G401.6 (cell line): ENCODE results near the gene GPC5.
"Not testable (repeated sequence)": the region's sequence is repeated elsewhere in the genome, so short reads cannot be mapped to it uniquely, and the experiment has no call there.

Experiments used
- FAIRE-seq: peaks from 2 replicates; lab custom pipeline; 2012; peaks lifted over from hg19 to GRCh38; lab: Jason Lieb, UNC

The GPC5 gene

GRCh38 chr13:91893040-91893439 is 494.6 kb downstream of the GPC5 start:
- no peak for FAIRE-seq

DNA sequence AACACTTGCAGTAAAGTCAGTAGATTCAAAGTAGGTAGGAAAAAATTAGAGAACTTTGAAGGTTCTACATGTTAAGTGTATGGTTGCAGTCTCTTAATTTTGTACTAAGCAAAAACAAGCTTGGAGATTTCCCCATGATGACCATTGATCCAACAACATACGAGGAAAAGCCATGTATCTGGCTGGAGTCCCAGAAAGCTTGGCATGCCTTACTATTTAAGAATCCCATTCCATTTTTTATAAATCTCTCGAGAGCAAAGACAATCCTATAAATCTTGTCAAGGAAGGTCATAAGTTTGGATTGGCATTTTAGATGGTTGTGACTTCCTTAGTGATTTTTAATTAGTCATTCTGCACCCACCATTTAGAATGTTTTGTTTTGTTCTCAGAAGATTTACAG is 495.9 kb downstream of the GPC5 start:
- FAIRE-seq = no peak

GRCh38 chr13:91896547-91896946 is 498.1 kb downstream of the GPC5 start:
- no peak for FAIRE-seq

DNA sequence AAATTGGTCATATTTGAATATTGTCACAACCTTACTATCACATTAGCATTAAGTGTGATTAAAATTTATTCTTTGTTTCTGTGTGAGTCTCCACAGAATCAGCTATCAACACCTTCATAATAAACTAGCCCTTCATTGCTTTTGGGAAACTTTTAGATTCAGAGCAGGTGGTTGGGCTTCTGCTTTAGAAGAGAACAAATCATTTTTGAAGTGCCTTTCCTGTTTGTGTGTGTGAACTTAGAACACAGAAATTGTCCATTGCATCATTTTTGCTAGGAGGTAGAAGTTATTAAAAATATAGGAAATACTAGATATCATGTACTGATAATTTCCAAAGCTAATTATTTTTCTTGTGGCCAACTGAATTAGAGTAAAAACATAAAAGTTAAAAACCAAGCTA is 500.6 kb downstream of the GPC5 start:
- FAIRE-seq = not testable (repeated sequence)

DNA sequence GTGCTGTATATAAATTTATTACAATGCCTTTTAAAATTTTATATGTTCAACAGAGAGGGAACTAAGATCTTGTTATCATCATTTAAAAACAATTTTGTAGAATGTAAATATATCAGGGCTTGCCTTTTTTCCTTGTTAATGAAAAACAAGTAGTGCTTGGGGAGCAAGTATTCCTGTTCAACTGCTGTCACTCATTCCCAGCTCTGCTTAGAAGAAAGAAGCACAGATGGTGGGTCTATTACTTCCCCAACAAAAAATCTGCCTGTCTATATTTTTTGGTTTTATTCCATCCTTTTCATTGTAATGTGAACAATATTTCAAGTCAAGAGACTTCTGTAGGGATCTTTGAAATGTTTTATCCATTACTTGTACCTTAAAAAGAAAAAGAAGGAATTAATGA is 503.9 kb downstream of the GPC5 start:
- no peak for FAIRE-seq

- FAIRE-seq = no peak
These were observed 505.6 kb downstream of the GPC5 start for GRCh38 chr13:91904005-91904404.

- FAIRE-seq = no peak
These were observed 506.2 kb downstream of the GPC5 start for GRCh38 chr13:91904597-91904996.

GRCh38 chr13:91907398-91907797 is 509.0 kb downstream of the GPC5 start:
- FAIRE-seq = no peak

GRCh38 chr13:91909617-91910016 is 511.2 kb downstream of the GPC5 start:
- FAIRE-seq = no peak

GRCh38 chr13:91922969-91923592 is 524.7 kb downstream of the GPC5 start:
- FAIRE-seq = no peak

GRCh38 chr13:91930687-91931086 is 532.3 kb downstream of the GPC5 start:
- FAIRE-seq = no peak

DNA sequence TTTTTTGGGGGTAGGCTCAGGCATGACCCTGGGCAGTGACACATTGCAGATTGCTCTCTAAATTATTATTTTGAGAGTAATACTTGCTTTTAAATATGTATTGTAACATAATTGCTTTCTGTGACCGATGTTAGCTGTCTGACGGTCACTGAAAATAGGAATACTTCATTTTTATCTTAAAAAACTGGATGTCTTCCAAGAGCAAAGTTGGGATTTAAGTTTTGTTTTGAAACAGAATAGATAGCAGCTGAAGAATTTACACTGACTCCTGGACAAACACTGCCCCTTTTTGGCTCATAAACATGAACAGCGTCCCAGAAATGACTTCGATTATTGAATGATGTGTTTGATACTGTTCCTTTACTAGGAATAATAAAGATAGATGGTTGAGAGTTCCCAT is 535.9 kb downstream of the GPC5 start:
- FAIRE-seq = no peak

DNA sequence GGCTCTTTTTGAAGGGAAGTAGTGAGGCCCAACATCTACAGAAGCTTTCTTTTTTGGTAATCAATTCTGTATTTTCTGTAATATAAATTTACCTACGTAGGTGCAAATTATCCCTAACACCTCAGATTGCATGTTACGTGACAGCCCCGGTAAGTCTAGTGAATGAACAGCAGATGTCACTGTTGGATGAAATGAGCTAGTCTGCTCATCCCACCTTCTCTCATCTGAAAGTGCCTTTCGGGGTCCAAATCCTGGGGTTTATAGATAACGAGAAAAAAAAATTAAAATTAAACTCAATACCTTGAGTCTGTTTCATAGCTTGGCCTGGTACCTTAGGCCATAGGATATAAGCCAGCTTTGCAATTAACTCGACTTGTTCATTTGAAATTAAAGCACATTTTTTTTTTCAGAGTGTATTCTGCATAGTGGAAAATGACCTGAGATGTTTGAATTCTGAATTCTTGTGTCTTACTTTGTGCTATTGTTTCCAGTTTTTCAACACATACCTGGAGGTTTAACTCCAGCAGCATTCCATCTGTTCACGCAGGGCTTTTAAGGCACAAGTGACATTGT is 548.2 kb downstream of the GPC5 start:
- FAIRE-seq = peak; percentile 28

DNA sequence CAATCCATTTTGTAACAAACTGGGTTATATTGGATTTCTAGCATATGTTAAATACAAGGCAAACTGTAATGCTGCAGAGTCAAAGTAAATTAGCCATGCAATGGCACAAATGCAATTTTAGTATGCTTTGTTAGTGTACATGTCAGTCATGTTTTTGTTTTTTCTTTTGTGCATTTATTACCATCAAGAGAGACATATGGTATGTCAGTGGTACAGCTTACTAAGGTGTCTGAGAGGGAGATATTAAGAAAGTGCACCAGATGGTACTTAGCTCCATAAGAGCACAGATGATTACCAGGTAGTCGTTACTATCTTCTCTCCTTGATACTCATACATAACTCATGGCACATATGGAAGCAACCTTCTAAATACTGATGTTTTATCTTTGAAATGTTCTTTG is 550.3 kb downstream of the GPC5 start:
- FAIRE-seq = no peak

DNA sequence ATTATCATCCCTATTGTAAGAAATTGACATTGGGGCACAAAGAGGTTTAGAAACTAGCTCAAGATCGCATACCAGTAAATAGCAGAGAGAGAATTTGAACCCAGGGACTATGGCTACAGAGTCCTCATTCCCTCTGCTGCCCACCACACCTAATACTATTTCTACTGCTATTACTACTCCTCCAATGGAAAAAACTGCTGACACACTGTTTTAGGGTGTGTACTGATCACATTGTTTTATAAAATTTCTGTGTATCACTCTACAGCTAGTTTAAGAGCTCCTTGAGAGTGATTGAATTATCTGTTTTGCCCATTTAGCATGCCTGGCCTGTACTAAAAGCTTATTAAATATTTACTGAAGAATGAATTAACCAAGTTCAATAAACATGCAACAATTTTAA is 552.4 kb downstream of the GPC5 start:
- no peak for FAIRE-seq

DNA sequence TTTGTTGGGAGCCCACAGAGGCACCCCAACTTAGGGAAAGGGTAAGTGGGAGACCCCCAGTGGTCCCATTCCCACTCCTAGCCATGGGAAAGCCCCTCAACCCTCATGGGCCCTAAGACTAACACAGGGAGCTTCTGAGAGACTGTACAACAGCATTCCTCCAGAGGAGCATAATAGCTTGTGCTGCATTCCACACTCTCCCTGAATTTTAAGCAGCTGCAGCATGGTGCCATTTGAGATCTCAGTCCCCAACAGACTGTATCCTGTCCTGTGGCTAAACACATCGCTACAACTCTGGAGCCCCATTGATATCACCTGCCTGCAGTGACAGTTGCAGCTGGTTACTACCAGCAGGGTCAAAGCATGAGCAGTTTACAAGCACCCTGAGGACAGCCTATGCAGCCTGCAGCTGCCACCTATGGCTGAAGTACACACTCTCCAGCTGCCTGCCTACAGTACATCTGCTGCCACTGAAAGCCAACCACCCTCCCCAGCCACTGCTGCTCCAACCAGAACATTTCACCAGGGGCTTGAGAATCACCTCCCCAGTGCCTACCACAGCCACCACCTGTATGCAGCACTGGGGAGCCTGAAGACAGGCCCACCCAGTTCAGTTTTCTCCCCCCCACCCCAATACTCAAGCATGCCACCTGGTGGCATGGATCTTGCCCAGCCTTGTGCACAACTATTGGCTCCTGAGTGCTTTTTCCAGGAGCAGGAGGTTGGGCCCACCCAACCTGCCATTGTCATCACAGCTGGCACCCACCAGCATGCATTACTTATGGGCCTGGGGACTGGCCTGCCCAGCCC is 557.3 kb downstream of the GPC5 start:
- FAIRE-seq = no peak

GRCh38 chr13:91960947-91961346 is 562.5 kb downstream of the GPC5 start:
- FAIRE-seq = no peak

- no peak for FAIRE-seq
These were observed 564.5 kb downstream of the GPC5 start for GRCh38 chr13:91962946-91963345.

- no peak for FAIRE-seq
These were observed 567.1 kb downstream of the GPC5 start for GRCh38 chr13:91965511-91965910.

GRCh38 chr13:91978571-91978970 is 580.1 kb downstream of the GPC5 start:
- FAIRE-seq = no peak

DNA sequence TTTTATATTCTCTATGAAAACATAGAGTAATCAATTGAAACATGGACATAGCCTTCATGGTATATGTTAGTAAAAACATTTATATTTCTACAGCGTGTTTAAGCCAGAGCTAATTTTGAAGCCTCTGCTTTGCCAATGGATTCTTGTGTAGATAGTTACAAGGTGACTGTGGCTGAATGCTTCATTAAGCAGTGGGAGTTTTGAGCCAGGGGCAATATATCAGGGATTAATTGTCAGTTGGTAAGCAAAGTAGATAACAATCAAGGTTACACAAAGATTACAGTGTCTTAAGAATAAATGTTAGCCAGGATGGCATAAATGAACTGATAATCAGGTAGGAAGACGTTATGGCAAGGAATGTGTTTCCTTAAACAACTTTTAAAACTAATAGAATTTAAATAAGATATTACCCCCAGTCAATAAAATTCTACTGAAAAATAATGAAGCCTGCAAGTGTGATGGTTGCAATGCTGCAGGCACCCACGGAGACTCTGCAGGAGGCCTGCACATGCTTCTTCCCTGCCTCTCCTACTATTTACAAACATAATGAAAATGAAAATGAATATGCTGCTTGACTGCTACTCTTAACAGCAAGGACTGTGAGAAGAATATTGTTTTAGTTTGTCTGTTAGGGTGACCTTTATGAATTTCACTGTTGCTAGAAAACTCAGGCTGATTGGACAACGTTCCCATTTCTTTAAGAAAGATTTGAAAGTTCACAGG is 588.5 kb downstream of the GPC5 start:
- no peak for FAIRE-seq

DNA sequence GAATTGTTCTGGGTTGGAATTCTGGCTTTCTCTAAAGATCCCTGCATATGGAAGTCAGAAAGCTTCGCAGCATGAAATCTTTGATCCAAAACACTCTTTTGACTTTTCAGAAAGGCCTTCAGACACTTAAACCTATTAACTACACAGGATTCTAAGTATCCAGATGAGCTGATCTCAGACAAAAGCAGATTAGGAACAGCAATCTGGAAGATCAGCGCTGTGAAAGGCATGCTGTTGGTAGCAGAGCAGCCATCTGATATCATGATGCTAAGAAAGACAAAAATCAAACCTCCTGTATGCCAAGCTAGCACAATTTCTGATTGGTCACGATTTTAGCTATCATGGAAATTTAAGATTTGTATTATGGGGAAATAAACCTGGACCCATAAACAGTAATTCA is 589.9 kb downstream of the GPC5 start:
- FAIRE-seq = no peak

DNA sequence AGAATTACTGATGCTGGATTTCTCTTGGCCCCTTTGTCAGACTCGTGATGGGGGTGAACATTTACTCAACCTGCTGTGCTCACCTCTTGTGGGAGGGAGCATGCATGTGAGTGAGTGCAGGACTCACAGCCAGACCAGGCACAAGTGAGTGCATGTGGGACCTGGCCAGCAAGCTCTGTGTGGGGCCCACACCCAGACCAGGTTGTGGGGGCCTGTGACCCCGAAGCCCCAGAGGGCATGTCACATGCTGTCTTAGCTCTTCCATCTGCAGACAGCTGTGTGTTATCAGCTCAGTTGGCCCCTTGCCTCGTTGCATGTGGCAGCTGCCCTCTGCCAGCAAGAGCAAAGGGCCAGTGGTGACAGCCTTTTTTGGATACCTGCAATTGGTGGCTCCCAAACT is 614.4 kb downstream of the GPC5 start:
- FAIRE-seq = no peak
